IPS-20b (cell line): ENCODE results near the gene NOD1.

Experiments used
- H3K27ac ChIP-seq: one replicate; pipeline ENCODE4 v1.5.1; 2013; ENCODE audit warnings: low read length
- H3K27me3 ChIP-seq: 2 replicates; pipeline ENCODE4 v1.6.1; 2013; ENCODE audit warnings: mild to moderate bottlenecking, low read length, inconsistent platforms; ENCODE audit not compliant: insufficient read depth
- H3K36me3 ChIP-seq: 2 replicates; pipeline ENCODE4 v1.6.1; 2013; ENCODE audit warnings: low read depth, mild to moderate bottlenecking, inconsistent platforms, low read length, moderate library complexity; ENCODE audit not compliant: insufficient read depth
- H3K4me1 ChIP-seq: 2 replicates; pipeline ENCODE4 v1.6.1; 2013; ENCODE audit warnings: mild to moderate bottlenecking, control low read depth, inconsistent platforms, low read length, moderate library complexity; ENCODE audit not compliant: insufficient read depth
- H3K4me3 ChIP-seq: 2 replicates; pipeline ENCODE4 v1.5.1; 2013; ENCODE audit warnings: mild to moderate bottlenecking, low read length, inconsistent platforms
- H3K9ac ChIP-seq: 2 replicates; pipeline ENCODE4 v1.6.1; 2013; ENCODE audit warnings: low read depth, mild to moderate bottlenecking, inconsistent platforms, low read length, moderate library complexity
- H3K9me3 ChIP-seq: 2 replicates; pipeline ENCODE4 v1.6.1; 2013; ENCODE audit warnings: mild to moderate bottlenecking, low read depth, low read length, inconsistent platforms; ENCODE audit not compliant: insufficient read depth

Gene NOD1

DNA sequence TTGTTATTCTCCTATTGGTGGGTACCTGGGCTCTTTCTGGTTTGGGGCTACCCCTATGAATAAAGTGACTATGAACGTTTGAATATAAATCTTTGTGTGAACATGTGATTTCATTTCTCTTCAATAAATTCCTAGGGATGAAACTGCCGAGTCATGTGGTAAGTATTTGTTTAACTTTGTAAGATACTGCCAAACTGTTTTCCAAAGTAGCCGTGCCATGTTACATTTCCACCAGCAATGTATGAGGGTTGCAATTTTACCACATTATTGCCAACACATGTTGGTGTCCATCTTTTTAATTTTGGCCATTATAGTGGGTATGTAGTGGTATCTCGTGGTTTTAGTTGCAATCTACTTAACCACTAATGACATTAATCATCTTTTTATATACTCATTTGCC lies 99.5 kb downstream of the NOD1 start:
- H3K27ac ChIP-seq: no peak overlapping the region
- H3K4me3 ChIP-seq: no peak overlapping the region
- no peaks in the 10 kb centered on the region for H3K4me1 ChIP-seq
- no peaks in the 10 kb centered on the region for H3K36me3 ChIP-seq
- H3K9ac ChIP-seq: no peak overlapping the region
- no peaks in the 10 kb centered on the region for H3K27me3 ChIP-seq
- H3K9me3 ChIP-seq: no peaks in the 10 kb centered on the region

DNA sequence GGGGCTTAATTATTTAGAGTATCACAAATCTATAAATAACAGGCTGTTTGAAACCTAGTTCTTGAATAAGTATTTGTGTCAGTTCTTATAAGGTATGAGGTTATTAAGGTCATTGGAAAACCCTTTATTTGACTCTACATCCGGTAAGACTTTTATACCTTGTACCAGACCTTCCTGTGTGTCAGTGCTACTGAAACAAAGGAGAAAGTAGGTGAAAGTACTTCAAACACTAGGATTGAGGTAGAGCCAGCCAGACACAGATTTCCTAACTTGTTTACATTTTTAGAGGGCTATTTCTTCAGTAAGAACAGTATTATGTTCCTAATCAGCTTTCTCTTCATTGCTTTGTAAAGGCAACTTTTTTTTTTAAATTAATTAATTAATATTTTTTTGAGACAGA lies 100.3 kb downstream of the NOD1 start:
- H3K36me3 ChIP-seq: no peaks in the 10 kb centered on the region
- H3K27ac ChIP-seq: no peak overlapping the region
- no peaks in the 10 kb centered on the region for H3K9me3 ChIP-seq
- no peak overlapping the region for H3K4me3 ChIP-seq
- no peak overlapping the region for H3K9ac ChIP-seq
- no peaks in the 10 kb centered on the region for H3K4me1 ChIP-seq
- no peaks in the 10 kb centered on the region for H3K27me3 ChIP-seq
